GM19467 (cell line): Measurements from ENCODE around the gene PLEKHA6.
"Not testable (repeated sequence)": the region's sequence is repeated elsewhere in the genome, so short reads cannot be mapped to it uniquely, and the experiment has no call there.

Source experiments
- ATAC-seq: cut with Tn5 transposase; IDR thresholded peaks from one replicate; pipeline ENCODE4 v1.9.1; 2021; ENCODE audit warnings: mild to moderate bottlenecking, moderate library complexity; ENCODE audit not compliant: unreplicated experiment

PLEKHA6 gene

DNA sequence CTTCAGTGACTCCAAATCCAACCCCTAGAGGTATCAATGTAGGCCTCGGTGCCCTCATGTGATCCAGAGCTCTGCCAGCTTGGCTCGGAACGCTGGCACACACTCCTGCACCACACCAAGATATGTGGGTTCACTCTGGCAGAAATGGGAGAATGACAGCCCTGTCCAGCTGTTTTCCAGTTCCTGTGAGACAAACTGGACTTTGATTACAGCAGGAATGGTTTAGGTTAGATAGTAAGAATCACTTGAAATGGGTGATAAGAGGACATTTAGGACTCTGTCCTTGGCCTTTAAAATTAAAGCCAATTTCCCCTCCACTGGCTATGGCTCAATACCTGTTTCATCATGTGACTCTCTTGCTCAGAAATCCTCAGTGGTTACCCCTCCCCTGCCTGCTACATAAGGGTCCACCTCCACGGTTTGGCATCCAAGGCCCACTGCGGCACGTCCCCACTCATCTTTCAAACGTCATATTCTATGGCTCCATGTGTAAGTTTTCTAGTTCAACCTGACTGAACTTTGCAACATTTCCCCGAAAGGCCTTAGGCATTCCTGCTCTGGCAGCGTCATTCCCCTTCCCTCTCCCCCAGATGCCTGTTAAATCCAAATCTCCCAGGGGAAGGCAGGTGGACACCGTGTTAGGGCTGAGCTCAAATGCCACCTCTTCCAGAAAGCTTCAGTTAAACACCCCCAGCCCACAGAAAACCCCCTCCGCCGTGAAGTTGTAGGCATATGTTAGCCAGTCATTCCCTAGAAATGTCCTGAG, 44.7 kb downstream of the PLEKHA6 start:
- no peak for ATAC-seq

DNA sequence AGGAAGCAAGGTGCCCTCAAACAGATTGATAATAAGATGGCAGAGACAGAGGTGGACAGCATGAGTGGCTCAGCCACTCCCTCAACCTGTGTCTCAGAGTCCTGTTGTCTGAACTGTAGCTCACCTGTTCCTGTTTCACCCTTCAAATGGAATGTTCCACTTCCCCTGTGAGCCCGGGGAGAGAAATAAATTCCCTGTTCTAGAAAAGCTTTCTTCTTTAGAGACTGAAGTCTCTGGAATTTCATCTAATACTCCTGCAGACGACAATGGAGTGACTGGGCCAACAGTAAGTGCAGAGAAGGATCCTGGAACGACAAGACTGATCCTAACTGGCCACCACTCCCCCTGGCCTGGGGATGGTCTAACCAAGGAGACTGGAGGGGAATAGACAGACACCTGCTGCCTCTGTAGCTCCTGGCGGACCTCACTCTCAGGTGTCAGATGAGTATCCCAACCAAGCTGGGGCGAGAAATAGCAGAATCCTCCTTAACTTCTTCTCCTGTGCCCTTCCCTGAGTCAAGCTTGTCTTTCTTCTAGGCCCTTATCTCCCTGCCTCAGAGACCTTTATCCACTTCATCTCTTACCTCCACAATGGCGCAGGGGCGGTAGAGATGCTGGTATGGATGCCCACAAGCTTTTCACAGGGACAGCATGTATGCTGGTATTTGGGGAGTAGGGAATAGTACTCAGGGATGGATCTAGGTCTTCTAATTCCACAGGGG, 45.4 kb downstream of the PLEKHA6 start:
- ATAC-seq = no peak

DNA sequence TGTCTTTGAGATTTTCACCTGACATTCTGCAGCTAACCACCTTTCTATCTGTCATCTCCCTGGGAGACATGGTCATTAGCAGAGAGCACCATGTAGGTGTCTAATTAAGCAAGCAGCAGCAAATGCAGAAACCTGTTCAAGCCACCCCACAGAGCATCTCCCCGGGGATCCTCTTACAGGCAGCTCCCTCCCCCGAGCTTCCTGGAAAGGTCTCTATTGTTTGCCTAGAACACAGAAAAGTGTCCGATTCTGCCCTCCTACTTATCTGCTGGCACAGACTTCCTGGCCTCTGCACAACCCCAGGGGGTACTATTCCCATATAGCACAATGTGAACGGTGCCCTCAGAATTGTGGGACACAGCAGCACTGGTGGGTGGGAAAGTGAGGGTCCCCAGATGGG, 46.1 kb downstream of the PLEKHA6 start:
- no peak for ATAC-seq

DNA sequence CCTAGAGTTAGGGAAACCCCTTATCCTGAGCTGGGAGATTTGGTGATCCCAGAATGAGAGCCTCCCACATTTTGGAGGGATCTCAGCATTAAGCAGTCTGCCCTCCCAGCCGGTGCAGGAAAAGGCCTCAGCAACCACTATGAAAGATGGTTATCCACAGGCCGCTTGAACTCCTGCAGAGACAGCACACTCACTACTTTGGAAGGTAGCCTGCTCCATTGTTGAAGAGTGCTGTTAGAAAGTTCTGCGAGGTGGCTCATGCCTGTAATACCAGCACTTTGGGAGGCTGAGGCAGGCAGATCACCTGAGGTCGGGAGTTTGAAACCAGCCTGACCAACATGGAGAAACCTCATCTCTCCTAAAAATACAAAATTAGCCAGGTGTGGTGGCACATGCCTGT, 48.8 kb downstream of the PLEKHA6 start:
- ATAC-seq = not testable (repeated sequence)

DNA sequence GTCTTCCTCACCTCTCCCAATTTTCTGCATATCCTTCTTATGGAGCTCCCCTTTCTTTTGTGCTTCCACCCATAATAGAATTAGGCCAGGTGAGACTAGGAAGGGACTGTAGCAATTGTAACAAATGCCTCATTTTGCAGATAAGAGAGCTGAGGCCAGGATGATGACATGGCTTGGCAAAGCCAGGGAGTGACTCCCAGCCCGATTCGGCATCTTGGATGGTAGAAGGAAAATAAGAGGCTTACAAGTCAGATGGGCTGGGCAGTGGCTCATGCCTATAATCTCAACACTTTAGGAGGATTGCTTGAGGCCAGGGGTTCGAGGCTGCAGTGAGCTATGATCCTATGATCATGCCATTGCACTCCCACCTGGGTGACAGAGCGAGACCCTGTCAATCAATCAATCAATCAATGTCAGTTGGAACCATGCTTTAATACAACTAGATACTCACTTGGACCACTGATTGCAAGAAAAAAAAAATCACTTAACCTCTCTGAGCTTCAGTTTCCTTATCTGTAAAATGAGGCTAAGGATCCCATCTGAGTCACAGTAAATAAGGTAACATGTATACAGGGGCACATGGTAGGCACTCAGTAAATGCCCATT, 51.6 kb downstream of the PLEKHA6 start:
- no peak for ATAC-seq

DNA sequence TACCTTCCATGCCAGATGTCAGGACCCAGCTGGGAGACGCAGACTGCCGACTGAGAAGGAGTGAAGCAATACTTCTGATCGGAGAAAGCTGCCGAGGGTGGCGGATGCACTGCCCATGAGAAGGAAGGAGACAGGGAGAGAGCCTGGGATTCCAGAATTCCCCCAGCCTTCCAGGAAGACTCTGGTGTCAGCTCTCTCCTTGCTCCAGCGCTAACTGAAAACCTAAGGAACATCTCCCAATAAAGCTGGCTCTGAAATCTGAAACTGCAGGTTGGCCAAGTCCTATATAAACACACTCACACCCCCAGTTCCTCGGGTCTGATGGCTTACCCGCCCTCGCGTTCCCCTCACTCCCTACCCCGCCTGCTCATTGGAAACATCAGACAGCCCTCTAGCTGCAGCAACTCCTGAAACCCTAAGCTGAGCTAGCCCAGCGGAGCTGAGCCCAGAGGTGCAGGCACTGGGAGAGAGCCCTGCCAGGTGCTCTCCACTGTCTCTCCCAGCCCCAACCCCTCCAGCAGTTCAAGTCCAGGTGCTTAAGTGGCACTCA, 52.3 kb downstream of the PLEKHA6 start:
- ATAC-seq = no peak

DNA sequence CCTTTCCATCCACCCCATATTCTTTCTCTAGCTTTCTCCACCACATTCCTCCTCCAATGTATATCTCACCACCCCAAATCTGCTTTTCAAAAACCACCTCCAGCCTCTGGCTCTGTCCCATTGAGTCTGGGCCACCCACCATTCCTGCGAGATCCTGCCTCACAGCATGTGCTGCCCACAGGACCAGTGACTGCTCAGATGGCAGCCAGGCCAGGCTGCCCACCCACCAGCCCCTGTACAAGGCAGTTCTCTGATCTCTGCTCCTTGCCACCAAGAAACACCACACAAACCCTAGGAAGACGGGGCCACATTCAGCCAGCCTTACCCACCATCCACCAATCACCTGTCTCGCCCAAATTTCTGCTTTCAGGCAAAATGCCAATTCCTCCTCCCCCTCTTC, 53.7 kb downstream of the PLEKHA6 start:
- ATAC-seq = no peak

DNA sequence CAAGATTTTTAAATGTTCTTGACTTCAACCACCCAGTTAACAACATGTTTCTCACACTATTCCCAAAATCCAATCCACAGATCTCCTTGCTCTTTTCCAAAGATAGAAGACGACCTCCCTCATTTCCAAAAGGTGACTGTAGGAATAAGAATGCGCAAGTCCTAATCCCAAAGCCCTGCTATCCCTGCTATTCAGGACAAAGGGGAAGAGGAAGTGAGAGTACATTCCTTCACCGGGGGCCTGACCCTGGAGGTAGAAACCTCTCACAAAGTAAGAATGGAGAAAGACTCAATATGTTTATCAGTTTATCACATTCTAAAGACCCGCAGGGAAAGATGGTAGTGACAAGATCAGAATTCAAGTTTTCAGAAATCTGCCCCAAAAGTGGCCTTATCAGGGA, 55.7 kb downstream of the PLEKHA6 start:
- no peak for ATAC-seq

DNA sequence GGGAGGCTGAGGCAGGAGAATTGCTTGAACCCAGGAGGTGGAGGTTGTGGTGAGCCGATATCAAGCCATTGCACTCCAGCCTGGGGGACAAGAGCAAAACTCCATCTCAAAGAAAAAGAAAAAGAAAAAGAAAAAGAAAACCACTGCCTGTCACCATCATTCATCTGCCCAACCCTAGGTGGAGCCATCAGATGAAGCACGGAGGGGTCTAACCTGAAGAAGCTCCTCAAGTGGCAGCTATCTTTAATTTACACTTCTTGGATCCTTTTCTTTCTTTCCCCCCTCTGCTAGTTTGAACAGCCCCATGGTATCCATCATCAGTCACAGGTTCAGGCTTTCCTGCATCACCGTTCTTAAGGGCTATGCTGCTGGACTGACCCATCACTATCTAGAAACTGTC, 57.0 kb downstream of the PLEKHA6 start:
- no peak for ATAC-seq

DNA sequence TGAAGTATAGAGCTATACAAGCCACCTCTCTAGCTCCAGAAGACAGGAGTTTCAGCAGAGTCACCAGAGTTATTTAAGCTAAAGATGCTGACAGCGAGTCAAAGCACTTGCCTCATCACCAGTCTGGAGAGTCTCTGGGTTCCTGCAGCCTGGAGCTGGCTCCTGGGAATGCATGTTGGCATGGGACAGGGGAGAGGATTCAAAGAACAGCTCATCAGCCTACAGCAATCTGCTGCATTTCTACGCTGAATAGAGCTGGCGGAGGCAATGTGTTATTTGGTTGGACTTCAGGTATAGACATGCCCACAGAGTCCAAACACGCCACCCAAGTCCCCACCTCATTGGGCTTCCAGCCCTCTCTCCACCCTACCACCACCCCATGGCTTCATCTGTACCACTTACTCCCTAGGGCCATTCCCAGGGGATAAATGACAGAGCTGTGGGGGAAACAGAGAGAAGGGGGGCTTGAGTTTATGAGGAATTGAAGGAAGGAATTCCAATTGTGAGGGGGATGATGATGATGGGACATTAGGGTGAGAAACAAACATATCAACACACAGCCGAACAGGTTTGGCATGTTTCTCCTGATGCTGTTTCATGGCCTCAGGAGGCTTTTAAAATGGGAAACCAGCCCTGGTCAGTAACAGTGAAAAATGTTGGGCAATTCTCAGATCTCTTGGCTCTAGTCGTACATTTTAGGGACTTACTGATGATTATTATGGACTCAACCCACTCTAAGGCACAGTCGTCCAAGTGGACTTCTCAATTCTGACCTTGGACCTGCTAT, 58.4 kb downstream of the PLEKHA6 start:
- no peak for ATAC-seq

DNA sequence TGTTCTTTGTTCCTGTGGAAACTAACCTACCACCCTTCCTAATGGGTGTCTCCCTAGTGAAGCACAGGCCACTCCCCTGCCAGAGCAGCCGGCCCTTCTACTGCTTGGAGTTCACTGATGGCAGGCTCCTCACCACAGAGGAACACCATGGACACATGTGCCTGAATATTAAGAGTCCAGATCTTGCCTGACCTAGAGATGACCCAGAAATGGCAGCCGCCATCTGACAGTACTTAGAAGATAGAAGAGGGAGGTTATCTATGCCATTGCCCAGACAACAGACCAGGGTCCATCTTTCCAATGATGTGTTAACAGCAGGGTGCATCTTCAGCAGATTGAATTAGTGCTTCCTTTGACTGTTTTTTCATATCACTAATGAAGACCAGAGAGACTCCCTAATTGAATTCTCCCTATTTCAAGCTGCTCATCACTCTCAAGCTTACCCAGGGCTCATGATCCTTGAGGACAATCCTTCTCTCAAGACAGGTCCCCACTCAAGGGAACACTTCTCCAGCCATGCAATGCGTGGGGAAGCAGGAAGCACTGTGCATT, 59.8 kb downstream of the PLEKHA6 start:
- ATAC-seq = no peak

DNA sequence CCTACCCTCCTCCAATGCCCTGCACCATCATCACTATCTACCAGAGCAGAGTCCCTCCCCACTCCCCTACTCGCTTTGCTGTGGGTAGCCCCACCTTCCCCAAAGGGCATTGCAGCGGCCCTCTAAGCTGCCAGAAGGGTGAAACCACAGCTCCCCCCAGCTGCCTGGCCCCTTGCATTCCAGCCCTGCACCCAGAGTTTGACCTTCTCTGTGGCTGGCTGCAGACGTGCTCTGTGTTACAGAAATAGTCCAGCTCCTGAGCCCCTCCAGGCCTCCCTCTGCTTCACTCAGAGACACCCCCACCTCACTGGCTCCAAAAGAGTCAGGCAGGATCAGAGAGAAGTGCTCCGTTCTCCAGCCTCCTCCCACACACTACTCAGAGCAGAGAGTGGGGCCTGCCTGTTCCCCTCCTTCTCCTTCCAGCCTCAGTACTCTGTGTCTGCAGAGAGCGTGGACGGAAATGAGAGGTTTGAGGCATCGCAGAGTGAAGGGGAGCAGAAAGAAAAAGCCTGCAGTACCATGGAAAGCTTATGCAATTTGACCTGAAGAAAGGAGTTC, 63.2 kb downstream of the PLEKHA6 start:
- ATAC-seq = no peak

DNA sequence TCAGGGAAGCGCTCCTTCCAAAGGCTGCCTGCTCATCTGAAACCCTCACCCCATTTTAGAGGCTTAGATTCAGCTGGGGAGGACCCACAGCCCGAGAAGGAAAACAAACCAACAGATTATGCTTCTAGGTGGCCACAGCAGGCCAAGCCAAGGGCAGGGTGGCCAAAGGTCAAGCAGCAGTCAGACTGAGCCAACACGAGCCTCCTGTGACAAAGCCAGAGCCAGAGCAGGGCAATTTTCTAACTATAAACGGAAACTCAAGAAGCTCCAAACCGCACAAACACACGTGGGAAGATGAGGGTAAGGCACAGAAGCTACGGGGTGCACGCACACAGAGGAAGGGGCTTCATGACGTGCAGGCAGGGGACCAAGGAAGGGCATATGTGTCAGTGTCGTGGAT, 64.1 kb downstream of the PLEKHA6 start:
- no peak for ATAC-seq

DNA sequence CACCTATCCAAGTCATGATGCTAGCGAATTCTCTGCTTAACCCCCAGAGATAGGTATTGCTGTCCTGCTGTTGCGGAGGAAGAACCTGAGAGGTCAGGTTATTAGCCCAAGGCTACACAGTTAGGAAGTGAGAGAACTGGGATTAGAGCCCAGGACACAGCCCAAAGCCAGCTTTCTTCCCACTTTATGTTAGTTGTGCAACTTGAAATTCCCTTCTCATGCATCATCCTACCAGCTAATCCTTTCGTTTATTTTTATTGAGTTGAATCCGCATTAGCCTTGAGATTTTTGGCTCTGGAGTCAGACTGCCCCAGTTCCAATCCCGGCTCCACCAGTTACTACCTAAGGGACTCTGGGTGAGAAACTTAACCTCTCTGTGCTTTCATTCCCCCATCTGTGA, 65.4 kb downstream of the PLEKHA6 start:
- ATAC-seq = no peak

DNA sequence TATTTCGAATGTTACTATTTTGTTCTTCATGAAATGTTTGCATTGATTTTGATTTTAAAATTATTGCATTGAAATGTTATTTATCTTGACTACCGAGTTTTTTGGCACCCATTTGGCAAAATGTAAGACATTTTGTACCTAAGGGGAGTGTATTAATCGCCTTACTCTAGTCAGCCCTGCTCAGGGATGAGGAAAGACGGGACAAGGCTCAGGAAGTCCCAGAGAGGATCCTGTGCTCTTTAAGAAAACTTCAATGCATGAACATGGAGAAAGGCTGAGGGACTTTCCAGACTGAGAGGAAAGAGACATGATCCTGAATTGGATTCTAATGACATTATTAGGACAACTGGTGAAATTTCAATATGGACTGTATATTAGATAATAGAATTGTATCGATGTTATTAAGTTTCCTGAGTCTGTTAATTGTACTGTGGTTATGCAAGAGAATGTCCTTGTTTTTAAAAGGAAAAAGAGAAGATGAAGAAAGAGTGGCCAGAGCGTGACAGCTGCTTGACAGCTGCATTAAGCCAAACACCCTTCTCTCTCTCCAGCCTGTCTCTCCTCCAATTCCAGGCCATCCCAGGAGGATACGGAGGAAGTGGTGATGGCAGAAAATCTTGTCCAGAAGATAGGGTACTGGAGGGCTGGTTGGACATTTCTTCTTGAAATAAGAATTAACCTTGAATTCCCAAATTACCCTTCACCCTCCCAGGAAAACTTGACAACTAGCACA, 66.0 kb downstream of the PLEKHA6 start:
- ATAC-seq = no peak

DNA sequence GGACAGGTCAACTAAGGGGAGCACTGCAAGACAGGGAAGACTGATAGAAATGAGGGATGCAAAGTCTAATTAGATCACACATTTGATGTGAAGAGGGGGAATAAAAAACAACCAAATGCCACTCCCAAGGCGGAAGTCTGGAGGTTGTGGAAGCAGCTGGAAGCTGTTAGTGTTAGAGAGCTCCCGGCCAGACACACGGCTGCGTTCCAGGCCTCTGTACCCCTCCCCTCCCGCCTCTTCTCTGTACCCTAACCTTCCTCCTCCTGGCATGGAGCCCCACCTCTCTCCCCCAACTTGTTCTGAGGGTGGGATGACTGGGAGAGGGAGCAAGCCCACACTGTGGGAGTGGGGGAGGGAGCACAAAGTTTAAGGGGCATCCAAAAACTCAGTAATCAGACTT, 67.0 kb downstream of the PLEKHA6 start:
- ATAC-seq = no peak

DNA sequence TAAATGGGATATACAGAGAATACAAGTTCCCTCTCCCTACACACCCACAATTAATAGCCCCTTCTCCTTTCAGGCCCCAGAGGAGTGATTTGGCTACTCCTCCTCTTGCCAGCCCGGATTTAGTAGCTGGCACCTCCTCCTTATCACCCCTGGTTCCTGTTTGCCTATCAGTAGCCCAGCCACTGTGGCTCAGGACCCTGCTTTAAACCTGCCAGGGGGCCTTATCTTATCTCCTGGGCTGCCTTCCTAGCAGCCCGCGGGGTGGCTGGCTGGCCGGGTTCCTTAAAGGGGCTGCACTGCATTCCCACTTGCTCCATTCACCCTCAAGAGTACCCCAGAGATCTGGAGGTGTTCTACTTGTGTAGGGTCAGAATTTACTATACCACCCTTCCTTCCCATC, 70.4 kb downstream of the PLEKHA6 start:
- ATAC-seq = no peak

DNA sequence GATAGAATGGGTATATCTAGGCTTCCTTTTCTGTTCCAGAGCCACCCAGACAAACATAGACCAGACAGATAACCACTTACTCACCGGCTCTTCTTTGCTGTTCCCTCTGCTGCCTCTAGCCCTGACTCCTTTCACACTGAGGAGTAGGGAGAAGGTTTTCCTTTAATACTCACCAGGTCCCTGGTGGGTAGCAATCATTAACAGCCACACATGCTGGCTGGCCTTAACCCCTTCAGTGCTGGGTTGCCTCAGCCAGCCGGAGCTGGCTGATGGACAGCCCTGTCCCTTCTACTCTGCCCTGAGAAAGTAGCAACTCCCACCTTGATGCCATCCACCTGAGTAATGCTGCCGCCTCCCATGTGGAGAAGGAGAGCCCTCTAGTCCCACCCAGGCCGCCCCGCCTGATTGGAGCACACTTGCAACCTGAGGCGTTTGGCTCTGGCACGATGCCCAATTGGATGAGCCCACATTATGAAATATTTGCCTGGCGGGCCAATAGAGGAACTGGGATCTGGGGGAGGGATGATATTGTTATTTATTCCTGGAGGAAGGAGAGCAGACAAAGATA, 71.6 kb downstream of the PLEKHA6 start:
- no peak for ATAC-seq

DNA sequence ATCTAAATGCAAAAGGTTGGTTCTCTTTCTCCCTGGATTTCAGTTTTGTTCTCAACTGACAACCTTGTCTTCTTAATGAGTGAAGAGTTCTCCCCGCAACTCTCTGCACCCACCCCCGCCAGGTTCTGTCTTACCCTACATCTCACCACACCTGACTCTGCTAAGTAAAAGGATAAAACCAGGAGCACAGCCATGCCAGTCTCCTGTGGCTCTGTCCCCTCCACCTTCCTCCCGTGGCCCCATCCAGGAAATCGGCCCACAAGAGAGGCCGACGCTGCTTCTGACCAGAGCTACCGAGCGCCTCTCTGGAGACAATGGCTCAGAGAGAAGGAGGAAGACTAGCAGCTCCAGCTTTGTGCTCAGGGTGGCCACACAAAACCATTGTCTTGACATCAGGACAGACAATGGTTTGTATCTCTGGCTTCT, 72.2 kb downstream of the PLEKHA6 start:
- ATAC-seq = no peak
